Measurements from ENCODE around the gene KDM4C. TPM values are rescaled to one million over a fixed set of nuclear protein-coding genes. Genes with fewer than 3 reads are reported as not detected.

Gene KDM4C
- total RNA-seq, 1 donor from 2014 or later, result 12.7 TPM

GRCh38 chr9:7093040-7093439, 335.3 kb downstream of the KDM4C start:
- Histone ChIP-seq H3K4me1 (peaks cover 0 to 9% of the 10 kb centered on the region in 2 donors), H3K36me3 (no peaks in the 10 kb centered on the region), H3K27me3 (no peaks in the 10 kb centered on the region), H3K9me3 (no peaks in the 10 kb centered on the region), H3K4me3 (no peak overlapping the region), H3K27ac (no peak overlapping the region)
- DNase-seq (ENCODE audit: low spot score in 2 of 2), result no peak
- intact Hi-C loops (cut with DNase I), result no loop called here
- no peak for TF ChIP-seq CTCF (IDR thresholded peaks at IDR 0.05)

GRCh38 chr9:7094052-7094451, 336.3 kb downstream of the KDM4C start:
- peaks cover 0 to 8% of the 10 kb centered on the region in 2 donors for H3K4me1 ChIP-seq
- no peak overlapping the region for H3K27ac ChIP-seq
- intact Hi-C loops (cut with DNase I), result no loop called here
- no peak for DNase-seq (ENCODE audit: low spot score in 2 of 2)
- H3K9me3 ChIP-seq, result no peaks in the 10 kb centered on the region
- no peak for TF ChIP-seq CTCF (IDR thresholded peaks at IDR 0.05)
- H3K4me3 ChIP-seq, result no peak overlapping the region
- no peaks in the 10 kb centered on the region for H3K36me3 ChIP-seq
- no peaks in the 10 kb centered on the region for H3K27me3 ChIP-seq

- H3K9me3 ChIP-seq, result no peaks in the 10 kb centered on the region
- H3K27me3 ChIP-seq, result no peaks in the 10 kb centered on the region
- no peak for DNase-seq (ENCODE audit: low spot score in 2 of 2)
- intact Hi-C loops (cut with DNase I), result no loop called here
- no peak overlapping the region for H3K27ac ChIP-seq
- H3K36me3 ChIP-seq, result no peaks in the 10 kb centered on the region
- no peak overlapping the region for H3K4me3 ChIP-seq
- no peak for TF ChIP-seq CTCF (IDR thresholded peaks at IDR 0.05)
- H3K4me1 ChIP-seq, result peaks cover 0 to 3% of the 10 kb centered on the region in 2 donors
Observed at GRCh38 chr9:7094576-7094975, 336.8 kb downstream of the KDM4C start.

GRCh38 chr9:7095058-7095457, 337.3 kb downstream of the KDM4C start:
- Histone ChIP-seq H3K27ac (no peak overlapping the region), H3K4me3 (no peak overlapping the region), H3K27me3 (no peaks in the 10 kb centered on the region), H3K36me3 (no peaks in the 10 kb centered on the region), H3K9me3 (no peaks in the 10 kb centered on the region), H3K4me1 (no peaks in the 10 kb centered on the region)
- intact Hi-C loops (cut with DNase I), result no loop called here
- no peak for TF ChIP-seq CTCF (IDR thresholded peaks at IDR 0.05)
- DNase-seq (ENCODE audit: low spot score in 2 of 2), result no peak

- H3K27me3 ChIP-seq, result no peaks in the 10 kb centered on the region
- H3K27ac ChIP-seq, result no peak overlapping the region
- no peak for DNase-seq (ENCODE audit: low spot score in 2 of 2)
- no peaks in the 10 kb centered on the region for H3K36me3 ChIP-seq
- no peaks in the 10 kb centered on the region for H3K9me3 ChIP-seq
- TF ChIP-seq CTCF (IDR thresholded peaks at IDR 0.05), result no peak
- no peak overlapping the region for H3K4me3 ChIP-seq
- intact Hi-C loops (cut with DNase I), result no loop called here
- no peaks in the 10 kb centered on the region for H3K4me1 ChIP-seq
Observed at GRCh38 chr9:7097040-7097715, 339.4 kb downstream of the KDM4C start.
